HFFc6 (cell line): Measurements from ENCODE around the gene C20orf173. TPM values are rescaled to one million over a fixed set of nuclear protein-coding genes. Genes with fewer than 3 reads are reported as not detected.
A peak's percentile ranks its signal among the peaks of the same experiment; 100 is the strongest.

Experiments
- DNase-seq: peaks from one replicate; pipeline ENCODE4 v3.0.0-alpha.2; 2018
- H3K27ac Mint-ChIP-seq: 2 replicates; pipeline ENCODE4 v1.8.0; 2020; ENCODE audit warnings: mild to moderate bottlenecking, mixed read lengths
- H3K27me3 Mint-ChIP-seq: 2 replicates; pipeline ENCODE4 v1.8.0; 2021; ENCODE audit warnings: mild to moderate bottlenecking, moderate library complexity, mixed read lengths; ENCODE audit not compliant: insufficient read depth
- H3K36me3 Mint-ChIP-seq: 2 replicates; pipeline ENCODE4 v1.8.0; 2021; ENCODE audit warnings: low read depth, mixed read lengths
- H3K4me1 Mint-ChIP-seq: 2 replicates; pipeline ENCODE4 v1.8.0; 2020; ENCODE audit warnings: low read depth, mixed read lengths
- H3K4me3 Mint-ChIP-seq: 2 replicates; pipeline ENCODE4 v1.8.0; 2020; ENCODE audit warnings: mild to moderate bottlenecking, moderate library complexity, mixed read lengths
- H3K9me3 Mint-ChIP-seq: 2 replicates; pipeline ENCODE4 v1.8.0; 2020; ENCODE audit warnings: mild to moderate bottlenecking, mixed read lengths
- CTCF ChIP-seq: fragments of 200-600 bp; sonication (generic); IDR thresholded peaks from 2 replicates; pipeline ENCODE4 v1.5.0; 2021; ENCODE audit warnings: antibody characterized with exemption, mild to moderate bottlenecking
- total RNA-seq, 6 experiments: library from RNA; stranded (reverse); fragmentation: NEBNext Ultra II Directional; extraction: Animal tissue kit (Norgen Biotek cat#: 25700); gene quantifications; 2 replicates in 1 of 6; 3 replicates in 5 of 6; pipeline ENCODE4 v1.2.3, GENCODE V29; 2021

The C20orf173 gene
- total RNA-seq, 6 experiments from 2014 or later = not detected

DNA sequence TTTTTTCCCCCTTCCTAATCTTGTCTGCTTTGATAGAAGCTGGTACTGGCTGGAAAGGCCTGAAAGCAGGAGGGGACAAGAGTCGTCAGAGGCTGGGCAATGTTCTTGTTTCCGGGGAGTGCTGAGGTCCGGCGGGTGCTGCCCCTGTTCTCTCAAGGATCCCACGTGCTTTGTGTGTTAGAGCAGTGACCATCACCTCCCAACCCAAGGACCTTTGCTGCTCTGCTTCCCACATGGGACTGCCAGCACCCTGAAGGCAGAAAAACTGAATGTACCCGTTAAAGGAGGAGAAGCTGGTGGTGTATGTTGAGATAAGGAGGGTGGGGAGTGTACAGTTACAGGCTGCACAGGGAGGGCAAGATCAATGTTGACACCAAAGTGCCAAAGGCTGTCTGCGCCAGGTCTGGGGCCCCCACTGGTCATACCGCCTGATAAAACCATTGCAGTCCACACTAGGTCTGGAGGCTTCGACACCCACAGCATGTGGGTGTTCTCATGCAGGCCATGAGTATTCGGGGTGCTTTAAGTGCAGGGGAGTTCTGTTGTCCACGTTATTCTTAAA, 15.0 kb downstream of the C20orf173 start:
- H3K27me3 Mint-ChIP-seq = no peaks in the 10 kb centered on the region
- no peak overlapping the region for H3K27ac Mint-ChIP-seq
- TF ChIP-seq CTCF = no peak
- no peak overlapping the region for H3K4me3 Mint-ChIP-seq
- H3K9me3 Mint-ChIP-seq = no peaks in the 10 kb centered on the region
- no peak for DNase-seq
- H3K36me3 Mint-ChIP-seq = peaks cover 9% of the 10 kb centered on the region
- peaks cover 20% of the 10 kb centered on the region for H3K4me1 Mint-ChIP-seq

GRCh38 chr20:35511814-35512420, 17.5 kb downstream of the C20orf173 start:
- peak; percentile 78 for TF ChIP-seq CTCF
- Mint-ChIP-seq H3K4me1 (peaks cover 24% of the 10 kb centered on the region), H3K27me3 (no peaks in the 10 kb centered on the region)

GRCh38 chr20:35510951-35511735, 18.3 kb downstream of the C20orf173 start:
- H3K27ac Mint-ChIP-seq = no peak overlapping the region
- no peak for DNase-seq
- H3K27me3 Mint-ChIP-seq = no peaks in the 10 kb centered on the region
- H3K9me3 Mint-ChIP-seq = no peaks in the 10 kb centered on the region
- no peak for TF ChIP-seq CTCF
- peaks cover 9% of the 10 kb centered on the region for H3K36me3 Mint-ChIP-seq
- H3K4me1 Mint-ChIP-seq = peaks cover 24% of the 10 kb centered on the region
- no peak overlapping the region for H3K4me3 Mint-ChIP-seq

More at GRCh38 chr20:35511814-35512420, 17.5 kb downstream of the C20orf173 start:
- no peaks in the 10 kb centered on the region for H3K9me3 Mint-ChIP-seq
- DNase-seq = peak; percentile 42
- no peak overlapping the region for H3K27ac Mint-ChIP-seq
- H3K36me3 Mint-ChIP-seq = peaks cover 9% of the 10 kb centered on the region
- no peak overlapping the region for H3K4me3 Mint-ChIP-seq

GRCh38 chr20:35508493-35509218, 20.8 kb downstream of the C20orf173 start:
- peaks cover 23% of the 10 kb centered on the region for H3K4me1 Mint-ChIP-seq
- H3K27me3 Mint-ChIP-seq = no peaks in the 10 kb centered on the region; the same call in 1 of the 2 replicates
- no peak for DNase-seq
- no peak overlapping the region; the same call in 1 of the 2 replicates for H3K27ac Mint-ChIP-seq
- no peaks in the 10 kb centered on the region for H3K9me3 Mint-ChIP-seq
- peaks cover 22% of the 10 kb centered on the region for H3K36me3 Mint-ChIP-seq
- no peak for TF ChIP-seq CTCF
- no peak overlapping the region for H3K4me3 Mint-ChIP-seq

DNA sequence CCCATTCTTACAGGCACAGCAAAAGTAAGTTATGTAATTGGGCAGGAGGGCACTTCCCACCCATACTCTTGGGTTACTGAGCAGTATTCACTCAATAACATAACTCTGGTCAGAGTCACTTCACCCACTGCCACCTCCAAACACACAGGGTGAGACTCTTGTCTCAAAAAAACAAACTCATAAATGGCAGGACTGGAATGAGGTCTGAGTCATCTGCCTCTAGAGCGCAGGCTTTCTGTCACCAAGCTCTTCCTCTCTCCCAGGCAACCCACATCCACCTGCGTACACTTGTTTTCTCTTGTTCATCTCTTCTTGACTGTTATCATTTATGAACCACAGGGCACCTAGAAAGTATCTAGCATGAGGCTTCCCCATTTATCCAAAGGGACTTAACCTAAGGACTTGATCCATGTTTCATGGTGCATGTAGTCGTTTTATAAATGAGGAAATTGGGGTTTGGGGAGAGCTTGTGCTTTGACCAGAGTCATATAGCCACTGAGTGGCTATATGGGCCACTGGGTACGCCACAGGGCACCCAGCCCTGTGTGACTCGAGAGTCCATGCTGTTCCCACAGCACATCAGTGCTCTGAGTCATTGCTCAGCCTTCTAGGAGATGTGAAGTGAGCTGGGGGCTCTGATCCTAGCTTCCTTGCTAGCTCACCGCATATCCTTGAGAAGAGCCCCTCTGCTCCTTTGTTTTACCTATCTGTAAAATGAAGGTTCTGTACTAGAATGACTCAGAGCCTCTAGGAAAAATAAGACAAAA, 22.4 kb downstream of the C20orf173 start:
- H3K27ac Mint-ChIP-seq = peak overlapping the region; percentile 64
- H3K4me1 Mint-ChIP-seq = peaks cover 23% of the 10 kb centered on the region
- peak; percentile 60 for DNase-seq
- H3K4me3 Mint-ChIP-seq = no peak overlapping the region
- no peaks in the 10 kb centered on the region for H3K9me3 Mint-ChIP-seq
- peaks cover 35% of the 10 kb centered on the region for H3K36me3 Mint-ChIP-seq
- peaks cover 5% of the 10 kb centered on the region for H3K27me3 Mint-ChIP-seq
- no peak for TF ChIP-seq CTCF
